ENCODE measurements around the gene GJA5. TPM values are rescaled to one million over a fixed set of nuclear protein-coding genes. Genes with fewer than 3 reads are reported as not detected.

The GJA5 gene
- total RNA-seq, 1 donor from 2014 or later: 0.29 TPM

DNA sequence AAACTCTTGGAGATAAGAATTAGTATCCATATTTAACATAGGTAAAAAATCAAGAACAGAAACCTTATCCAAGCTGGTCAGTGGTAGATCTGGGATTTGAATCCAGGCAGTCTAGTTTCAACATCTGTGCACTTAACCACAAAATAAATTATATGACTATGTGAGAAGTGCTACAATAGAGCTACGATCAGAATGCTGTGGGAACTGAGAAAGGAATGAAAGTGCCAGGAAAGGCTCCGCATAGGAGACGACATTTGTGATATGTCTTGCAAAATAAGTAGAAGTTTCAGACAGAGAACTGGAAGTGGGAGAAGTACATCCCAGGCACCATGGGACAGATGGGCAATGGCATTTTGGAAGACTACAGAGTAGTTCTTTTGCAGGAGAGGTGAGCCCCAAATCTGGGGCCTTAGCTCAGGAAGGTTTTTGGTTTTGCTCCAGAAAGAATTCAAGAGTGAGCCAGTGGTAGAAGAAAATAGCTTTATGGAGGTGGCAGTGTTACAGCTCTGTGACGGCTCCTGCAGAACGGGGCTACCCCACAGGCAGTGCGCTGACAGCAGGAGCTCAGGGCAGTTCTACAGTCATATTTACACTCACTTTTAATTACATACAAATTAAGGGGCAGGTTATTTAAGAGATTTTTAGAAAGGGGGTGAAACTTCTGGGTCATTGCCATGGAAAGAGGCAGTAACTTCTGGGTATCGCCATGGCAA, 25.5 kb upstream of the GJA5 start:
- no peak for DNase-seq (ENCODE audit: low read depth)
- no peak overlapping the region for H3K4me3 ChIP-seq (ENCODE audit: low read depth, low read length)
- H3K27me3 ChIP-seq (ENCODE audit: control insufficient read depth, insufficient read depth, low read length): peaks cover 2% of the 10 kb centered on the region
- TF ChIP-seq, protein P1, sequence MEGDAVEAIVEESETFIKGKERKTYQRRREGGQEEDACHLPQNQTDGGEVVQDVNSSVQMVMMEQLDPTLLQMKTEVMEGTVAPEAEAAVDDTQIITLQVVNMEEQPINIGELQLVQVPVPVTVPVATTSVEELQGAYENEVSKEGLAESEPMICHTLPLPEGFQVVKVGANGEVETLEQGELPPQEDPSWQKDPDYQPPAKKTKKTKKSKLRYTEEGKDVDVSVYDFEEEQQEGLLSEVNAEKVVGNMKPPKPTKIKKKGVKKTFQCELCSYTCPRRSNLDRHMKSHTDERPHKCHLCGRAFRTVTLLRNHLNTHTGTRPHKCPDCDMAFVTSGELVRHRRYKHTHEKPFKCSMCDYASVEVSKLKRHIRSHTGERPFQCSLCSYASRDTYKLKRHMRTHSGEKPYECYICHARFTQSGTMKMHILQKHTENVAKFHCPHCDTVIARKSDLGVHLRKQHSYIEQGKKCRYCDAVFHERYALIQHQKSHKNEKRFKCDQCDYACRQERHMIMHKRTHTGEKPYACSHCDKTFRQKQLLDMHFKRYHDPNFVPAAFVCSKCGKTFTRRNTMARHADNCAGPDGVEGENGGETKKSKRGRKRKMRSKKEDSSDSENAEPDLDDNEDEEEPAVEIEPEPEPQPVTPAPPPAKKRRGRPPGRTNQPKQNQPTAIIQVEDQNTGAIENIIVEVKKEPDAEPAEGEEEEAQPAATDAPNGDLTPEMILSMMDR (IDR thresholded peaks at IDR 0.05; ENCODE audit: insufficient read depth, low read length, poor library complexity, severe bottlenecking): no peak
- H3K36me3 ChIP-seq (ENCODE audit: control insufficient read depth, insufficient read depth, low read length): no peaks in the 10 kb centered on the region

DNA sequence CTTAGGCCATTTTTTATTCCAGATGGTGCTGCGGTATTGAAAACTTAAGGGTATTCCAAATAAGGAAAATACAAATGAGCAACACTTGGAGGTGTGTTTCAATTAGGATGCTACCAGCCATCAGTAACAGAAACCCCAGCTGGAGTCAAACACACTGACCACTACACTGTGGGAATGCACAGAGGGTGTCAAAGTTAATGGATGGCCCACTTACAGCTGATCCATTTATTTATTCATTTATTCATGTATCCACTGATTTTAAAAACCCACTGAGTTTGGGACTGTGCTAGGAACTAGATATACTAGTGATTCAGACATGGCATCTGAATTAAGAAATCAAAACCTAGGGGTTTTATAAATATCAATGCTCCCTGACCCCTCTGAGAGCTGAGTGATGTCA, 24.5 kb upstream of the GJA5 start:
- Histone ChIP-seq H3K27me3 (ENCODE audit: control insufficient read depth, insufficient read depth, low read length) (peaks cover 2% of the 10 kb centered on the region), H3K4me3 (ENCODE audit: low read depth, low read length) (no peak overlapping the region), H3K36me3 (ENCODE audit: control insufficient read depth, insufficient read depth, low read length) (no peaks in the 10 kb centered on the region)
- TF ChIP-seq, protein P1 (IDR thresholded peaks at IDR 0.05; ENCODE audit: insufficient read depth, low read length, poor library complexity, severe bottlenecking): no peak
- DNase-seq (ENCODE audit: low read depth): no peak

DNA sequence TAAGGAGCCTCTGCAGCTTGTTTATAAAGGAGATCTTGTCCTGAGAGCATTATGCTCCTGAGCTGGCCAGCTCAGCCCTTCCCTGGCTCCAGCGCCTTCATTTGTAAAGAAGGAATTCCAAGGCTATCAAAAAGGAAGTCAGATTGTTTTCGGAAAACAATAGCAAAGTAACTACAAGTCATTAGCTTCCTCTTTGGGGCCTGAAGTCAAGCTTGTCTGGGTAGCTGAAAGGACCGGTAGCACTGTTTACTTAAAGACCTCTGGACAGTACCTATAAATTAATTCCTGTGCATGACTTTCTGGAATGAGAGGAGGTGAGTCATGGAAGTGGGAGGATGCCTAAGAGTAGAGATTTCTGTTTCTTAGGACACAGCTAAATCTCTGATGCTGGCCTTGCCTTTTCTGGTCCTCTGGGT, 20.7 kb upstream of the GJA5 start:
- H3K36me3 ChIP-seq (ENCODE audit: control insufficient read depth, insufficient read depth, low read length): no peaks in the 10 kb centered on the region

DNA sequence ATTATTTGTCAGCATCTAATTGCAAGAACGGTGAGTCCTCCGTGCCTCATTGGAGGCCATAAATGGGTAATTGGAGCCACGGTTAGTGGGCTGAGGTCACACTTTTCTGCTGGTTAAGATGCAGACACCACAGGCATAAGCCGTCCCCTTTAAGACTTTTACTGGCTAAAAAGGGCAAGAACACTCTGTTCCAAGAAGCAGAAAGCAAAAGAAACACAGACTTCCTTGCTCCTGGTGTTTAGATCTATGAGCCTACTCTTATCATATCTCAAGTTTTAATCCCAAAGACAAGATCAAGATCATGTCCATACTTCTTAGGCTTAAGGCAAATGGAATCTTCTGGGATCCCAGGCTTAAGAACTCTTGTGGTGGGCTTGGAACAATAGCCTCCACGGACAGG, 17.3 kb upstream of the GJA5 start:
- TF ChIP-seq, protein P1 (IDR thresholded peaks at IDR 0.05; ENCODE audit: insufficient read depth, low read length, poor library complexity, severe bottlenecking): no peak
- H3K36me3 ChIP-seq (ENCODE audit: control insufficient read depth, insufficient read depth, low read length): no peaks in the 10 kb centered on the region
- H3K4me3 ChIP-seq (ENCODE audit: low read depth, low read length): no peak overlapping the region
- no peaks in the 10 kb centered on the region for H3K27me3 ChIP-seq (ENCODE audit: control insufficient read depth, insufficient read depth, low read length)
- DNase-seq (ENCODE audit: low read depth): no peak

More for the DNA sequence above, 20.7 kb upstream of the GJA5 start:
- DNase-seq (ENCODE audit: low read depth): peak; percentile 18
- no peak overlapping the region for H3K4me3 ChIP-seq (ENCODE audit: low read depth, low read length)
- peaks cover 2% of the 10 kb centered on the region for H3K27me3 ChIP-seq (ENCODE audit: control insufficient read depth, insufficient read depth, low read length)
- TF ChIP-seq, protein P1 (IDR thresholded peaks at IDR 0.05; ENCODE audit: insufficient read depth, low read length, poor library complexity, severe bottlenecking): no peak

DNA sequence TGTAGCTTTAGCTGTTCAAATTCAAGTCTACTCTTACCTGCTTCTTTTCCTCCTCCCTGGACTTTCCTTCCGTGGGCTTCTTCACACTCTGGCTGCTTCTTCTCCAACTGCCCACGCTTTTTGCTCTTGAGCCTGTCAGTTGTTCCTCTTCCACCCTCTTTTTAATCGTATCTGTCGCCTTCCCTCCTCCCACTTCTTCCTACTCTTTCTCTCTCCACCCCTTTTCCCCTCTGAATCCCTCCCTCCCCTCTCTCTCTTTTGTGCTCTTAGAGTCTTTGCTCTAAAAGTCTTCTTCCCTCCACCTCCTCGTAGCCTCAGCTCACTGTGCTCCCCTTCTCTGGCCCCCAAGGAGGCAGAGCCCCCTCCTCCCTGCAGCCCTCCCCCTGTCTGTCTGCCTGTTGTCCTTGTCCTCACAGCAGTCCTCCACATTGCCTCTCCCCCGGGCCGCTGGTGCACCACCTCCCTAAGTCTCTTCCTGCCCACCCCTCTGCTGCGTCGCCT, 12.9 kb upstream of the GJA5 start:
- Histone ChIP-seq H3K4me3 (ENCODE audit: low read depth, low read length) (no peak overlapping the region), H3K27me3 (ENCODE audit: control insufficient read depth, insufficient read depth, low read length) (no peaks in the 10 kb centered on the region), H3K36me3 (ENCODE audit: control insufficient read depth, insufficient read depth, low read length) (no peaks in the 10 kb centered on the region)
- TF ChIP-seq, protein P1 (IDR thresholded peaks at IDR 0.05; ENCODE audit: insufficient read depth, low read length, poor library complexity, severe bottlenecking): no peak
- DNase-seq (ENCODE audit: low read depth): no peak

DNA sequence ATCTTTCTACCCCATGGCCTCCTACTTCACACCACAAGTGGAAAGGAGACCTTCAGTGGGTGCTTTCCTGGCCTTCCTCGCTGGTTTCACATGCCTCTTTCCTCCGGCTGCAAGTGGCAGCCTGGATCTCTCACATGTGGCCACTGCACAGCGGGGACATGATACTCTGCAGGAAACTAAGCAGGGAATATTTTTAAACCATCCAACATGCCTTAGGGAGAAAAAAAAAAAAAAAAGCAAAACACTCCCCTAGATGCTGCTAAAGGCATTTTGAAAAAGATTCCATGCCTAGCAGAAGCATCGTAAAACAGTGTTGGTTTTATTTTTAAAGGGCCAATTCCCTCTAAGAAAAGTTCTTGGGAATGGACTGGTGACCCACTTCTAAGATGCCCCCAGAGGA, 12.2 kb upstream of the GJA5 start:
- Histone ChIP-seq H3K27me3 (ENCODE audit: control insufficient read depth, insufficient read depth, low read length) (no peaks in the 10 kb centered on the region), H3K4me3 (ENCODE audit: low read depth, low read length) (no peak overlapping the region), H3K36me3 (ENCODE audit: control insufficient read depth, insufficient read depth, low read length) (no peaks in the 10 kb centered on the region)
- DNase-seq (ENCODE audit: low read depth): no peak
- TF ChIP-seq, protein P1 (IDR thresholded peaks at IDR 0.05; ENCODE audit: insufficient read depth, low read length, poor library complexity, severe bottlenecking): no peak
